GM12878 (cell line): ENCODE data around the gene NPRL2. TPM values are rescaled to one million over a fixed set of nuclear protein-coding genes. Genes with fewer than 3 reads are reported as not detected.

Source experiments
- ATAC-seq: fragments of 200-7000 bp; cut with Tn5 transposase; 3 replicates; pipeline ENCODE4 v1.9.1; 2020; ENCODE audit warnings: mild to moderate bottlenecking, moderate library complexity
- BruUV-seq: library from RNA; stranded (reverse); fragments of 400-500 nt; replicated peaks from 2 replicates; lab custom pipeline; 2021; lab: Mats Ljungman, UMichigan
- CTCF ChIA-PET: fragments of 300-600 bp; sonication (Branson Sonifier 250); formaldehyde crosslinking; extraction: SDS; loops from one replicate; lab custom pipeline; 2021; ENCODE audit warnings: inconsistent platforms; lab: Yijun Ruan, JAX
- POLR2A ChIA-PET: fragments of 350-600 bp; formaldehyde crosslinking; extraction: SDS; loops from one replicate; lab custom pipeline; 2021; ENCODE audit warnings: inconsistent platforms; lab: Charles Lee
- RAD21 ChIA-PET: fragments of 300-600 bp; sonication (Branson Sonifier 250); formaldehyde crosslinking; loops from one replicate; lab custom pipeline; 2023; ENCODE audit warnings: antibody characterized with exemption; ENCODE audit not compliant: unreplicated experiment; lab: Charles Lee
- SMC1A ChIA-PET: fragments of 300-600 bp; sonication (Branson Sonifier 250); formaldehyde crosslinking; loops from one replicate; lab custom pipeline; 2023; ENCODE audit not compliant: unreplicated experiment, uncharacterized antibody; lab: Charles Lee
- DNase-seq: peaks from one replicate; pipeline ENCODE4 v3.0.0-alpha.2; 2011; ENCODE audit warnings: low read depth, low spot score
- FAIRE-seq: peaks from 3 replicates; lab custom pipeline; 2011; peaks lifted over from hg19 to GRCh38; lab: Jason Lieb, UNC
- H2AFZ ChIP-seq: 2 replicates; pipeline ENCODE4 v1.6.0; 2011; ENCODE audit warnings: low read depth, low read length, control low read depth; ENCODE audit not compliant: control insufficient read depth
- H3K27ac ChIP-seq: 2 replicates; pipeline ENCODE4 v1.5.1; 2011; ENCODE audit warnings: control low read depth; ENCODE audit not compliant: control insufficient read depth, insufficient read depth
- H3K27me3 ChIP-seq, 2 experiments: replicated peaks in 1 of 2; 2 replicates each; pipeline versions ENCODE4 v1.6.0 to v1.6.1; 2011; ENCODE audit warnings: low read length in 1 of 2; ENCODE audit not compliant: control insufficient read depth in 2 of 2, insufficient read depth in 2 of 2
- H3K36me3 ChIP-seq, 2 experiments: 2 replicates each; pipeline ENCODE4 v1.5.1; 2011; ENCODE audit warnings: low read length in 1 of 2; ENCODE audit not compliant: control insufficient read depth in 2 of 2, insufficient read depth in 2 of 2
- H3K4me1 ChIP-seq: 2 replicates; pipeline ENCODE4 v1.6.1; 2011; ENCODE audit warnings: mild to moderate bottlenecking, low read length, moderate library complexity, mixed read lengths; ENCODE audit not compliant: control insufficient read depth, insufficient read depth
- H3K4me2 ChIP-seq: 2 replicates; pipeline ENCODE4 v1.6.0; 2011; ENCODE audit warnings: control low read depth; ENCODE audit not compliant: control insufficient read depth, insufficient read depth
- H3K4me3 ChIP-seq: fragments of 200-600 bp; sonication (generic); 2 replicates; pipeline ENCODE4 v1.5.1; 2016
- H3K79me2 ChIP-seq: 2 replicates; pipeline ENCODE4 v1.6.0; 2011; ENCODE audit warnings: low read length; ENCODE audit not compliant: control insufficient read depth, insufficient read depth
- H3K9ac ChIP-seq: 2 replicates; pipeline ENCODE4 v1.8.0; 2011; ENCODE audit warnings: low read length, control low read depth, mixed read lengths; ENCODE audit not compliant: control insufficient read depth, insufficient read depth
- H3K9me3 ChIP-seq: replicated peaks from 3 replicates; pipeline ENCODE4 v1.5.1; 2011; ENCODE audit warnings: mild to moderate bottlenecking, low read length; ENCODE audit not compliant: control insufficient read depth, insufficient read depth
- H4K20me1 ChIP-seq: 2 replicates; pipeline ENCODE4 v1.6.0; 2011; ENCODE audit not compliant: control insufficient read depth, insufficient read depth
- ASH2L ChIP-seq: fragments of 300-600, 200-600 bp; sonication (generic); IDR thresholded peaks from 2 replicates; pipeline ENCODE4 v1.6.1; 2017; ENCODE audit warnings: low read depth, mild to moderate bottlenecking, borderline replicate concordance
- MTA2 ChIP-seq: fragments of 450-650 bp; IDR thresholded peaks from 2 replicates; pipeline ENCODE4 v1.6.1; 2016; ENCODE audit warnings: low read depth, mild to moderate bottlenecking, moderate library complexity
- POLR2A ChIP-seq: IDR thresholded peaks from 2 replicates; pipeline ENCODE4 v1.6.1; 2011; ENCODE audit warnings: low read depth, mild to moderate bottlenecking, low read length
- WGBS: methylation state at CpG from one replicate; pipeline ENCODE4 v1.1.6; 2016; ENCODE audit warnings: low lambda C conversion rate; ENCODE audit not compliant: insufficient replicate concordance, insufficient coverage; ENCODE audit errors: missing lambda C conversion rate; 5-methylcytosine and 5-hydroxymethylcytosine counted together
- in situ Hi-C: fragments of 300-500 bp; cut with MboI; formaldehyde crosslinking; loops from 9 replicates; pipeline ENCODE4 v1.14.3; 2018; ENCODE audit warnings: mixed read lengths
- intact Hi-C: fragments of 100-400 bp; cut with micrococcal nuclease; formaldehyde crosslinking; loops from one replicate; pipeline ENCODE4 v1.14.2; 2022; ENCODE audit not compliant: unreplicated experiment
- polyA plus RNA-seq, 11 experiments: library from polyadenylated mRNA; depleted of rRNA in 4 of 11; unstranded in 6 of 11; stranded (reverse) in 5 of 11; fragments of >200 nt; fragmentation: Nextera tagmentation in 4 of 11; fragmentation: Illumina TruSeq in 1 of 11; extraction: Ambion mirVana in 4 of 11; extraction: Trizol in 1 of 11; gene quantifications; 1 replicate in 1 of 11; 2 replicates in 10 of 11; pipeline versions ENCODE4 v1.2.1 to v1.2.3, GENCODE V29; 2011 to 2016; ENCODE audit warnings: inconsistent platforms in 2 of 11, missing spikeins in 2 of 11, low read depth in 1 of 11
- total RNA-seq, 4 experiments: library from RNA; depleted of rRNA in 3 of 4; stranded (reverse); fragments of >200 nt in 3 of 4; fragmentation: Illumina TruSeq in 1 of 4; extraction: Trizol in 1 of 4; gene quantifications; 2 replicates each; pipeline versions ENCODE4 v1.2.1 to v1.2.3, GENCODE V29; 2013 to 2021
- TF ChIP-seq, protein P1 (sequence below): fragments of 450-650 bp; IDR thresholded peaks from 2 replicates; pipeline ENCODE4 v1.6.1; 2017; ENCODE audit warnings: antibody characterized with exemption, mild to moderate bottlenecking, moderate library complexity
- TF ChIP-seq, protein P2 (sequence below): fragments of 450-650 bp; IDR thresholded peaks from 2 replicates; pipeline ENCODE4 v1.6.1; 2017; ENCODE audit warnings: mild to moderate bottlenecking

NPRL2 gene
- total and polyA plus RNA-seq, 10 of the 15 experiments (the other 5 are each of a cell fraction or from before 2014, with no cell fraction given): 17.8 to 54.2 (median 32.9) TPM

DNA sequence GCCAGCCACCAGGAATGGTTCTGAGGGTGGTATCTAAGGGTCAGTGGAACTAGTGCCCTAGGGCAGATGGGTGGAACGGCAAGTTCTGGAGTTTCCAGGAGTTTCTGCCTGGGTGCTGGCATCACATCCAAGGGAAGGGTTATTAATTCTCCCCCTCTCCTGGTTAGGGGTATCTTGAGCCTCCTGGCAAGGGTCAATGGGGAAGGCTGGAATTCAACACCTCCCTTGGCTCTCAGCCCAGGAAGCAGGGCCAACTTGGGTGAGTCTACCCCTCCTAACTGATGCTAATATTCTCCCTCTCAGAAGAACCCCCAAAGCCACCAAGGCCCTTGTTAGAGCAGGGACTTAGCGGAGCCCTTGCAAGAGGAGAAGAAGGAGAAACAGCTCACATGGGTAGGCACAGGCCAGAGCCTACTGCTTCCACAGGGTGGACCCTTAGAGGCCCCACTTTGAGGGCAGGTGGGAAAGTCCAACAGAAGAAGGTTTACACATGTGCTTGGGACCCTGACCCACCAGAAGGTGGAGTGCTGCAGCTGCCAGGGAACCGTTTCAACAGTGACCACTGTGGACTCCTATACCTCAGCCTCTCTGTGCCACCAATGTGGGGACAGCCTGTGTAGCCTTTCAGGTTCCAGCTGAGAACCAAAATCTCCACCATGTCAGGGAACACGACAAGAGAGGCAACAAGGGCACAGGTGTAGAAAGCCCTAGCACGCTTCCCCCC lies 5.4 kb upstream of the NPRL2 start (continued):
- TF ChIP-seq, protein P1, sequence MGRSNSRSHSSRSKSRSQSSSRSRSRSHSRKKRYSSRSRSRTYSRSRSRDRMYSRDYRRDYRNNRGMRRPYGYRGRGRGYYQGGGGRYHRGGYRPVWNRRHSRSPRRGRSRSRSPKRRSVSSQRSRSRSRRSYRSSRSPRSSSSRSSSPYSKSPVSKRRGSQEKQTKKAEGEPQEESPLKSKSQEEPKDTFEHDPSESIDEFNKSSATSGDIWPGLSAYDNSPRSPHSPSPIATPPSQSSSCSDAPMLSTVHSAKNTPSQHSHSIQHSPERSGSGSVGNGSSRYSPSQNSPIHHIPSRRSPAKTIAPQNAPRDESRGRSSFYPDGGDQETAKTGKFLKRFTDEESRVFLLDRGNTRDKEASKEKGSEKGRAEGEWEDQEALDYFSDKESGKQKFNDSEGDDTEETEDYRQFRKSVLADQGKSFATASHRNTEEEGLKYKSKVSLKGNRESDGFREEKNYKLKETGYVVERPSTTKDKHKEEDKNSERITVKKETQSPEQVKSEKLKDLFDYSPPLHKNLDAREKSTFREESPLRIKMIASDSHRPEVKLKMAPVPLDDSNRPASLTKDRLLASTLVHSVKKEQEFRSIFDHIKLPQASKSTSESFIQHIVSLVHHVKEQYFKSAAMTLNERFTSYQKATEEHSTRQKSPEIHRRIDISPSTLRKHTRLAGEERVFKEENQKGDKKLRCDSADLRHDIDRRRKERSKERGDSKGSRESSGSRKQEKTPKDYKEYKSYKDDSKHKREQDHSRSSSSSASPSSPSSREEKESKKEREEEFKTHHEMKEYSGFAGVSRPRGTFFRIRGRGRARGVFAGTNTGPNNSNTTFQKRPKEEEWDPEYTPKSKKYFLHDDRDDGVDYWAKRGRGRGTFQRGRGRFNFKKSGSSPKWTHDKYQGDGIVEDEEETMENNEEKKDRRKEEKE: no peak
- TF ChIP-seq, all 136 proteins: peak for 0

DNA sequence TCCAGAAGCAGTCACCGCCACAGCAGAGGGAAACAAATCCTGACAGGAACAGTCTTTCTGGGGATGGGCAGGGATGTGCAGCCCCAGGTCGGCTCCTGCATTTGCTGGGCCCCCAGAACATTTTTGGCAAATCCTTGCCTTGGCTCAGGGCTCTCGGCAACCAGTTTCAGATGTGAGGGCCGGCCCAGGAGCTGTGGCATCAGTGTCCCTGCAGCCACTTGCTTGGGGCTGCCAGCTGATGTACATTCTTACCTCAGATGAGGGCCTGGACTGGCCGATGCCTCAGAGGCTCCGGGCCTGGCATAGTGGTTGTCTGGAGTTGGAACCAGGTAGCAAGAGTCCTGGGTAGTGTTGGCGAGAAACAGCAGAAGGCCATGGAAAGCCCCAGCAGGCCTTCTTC lies 4.3 kb upstream of the NPRL2 start:
- TF ChIP-seq POLR2A (0 out of 2 replicates have a peak, but pooled peaks have one; percentile 7), ASH2L (no peak), MTA2 (no peak)
- TF ChIP-seq, protein P2, sequence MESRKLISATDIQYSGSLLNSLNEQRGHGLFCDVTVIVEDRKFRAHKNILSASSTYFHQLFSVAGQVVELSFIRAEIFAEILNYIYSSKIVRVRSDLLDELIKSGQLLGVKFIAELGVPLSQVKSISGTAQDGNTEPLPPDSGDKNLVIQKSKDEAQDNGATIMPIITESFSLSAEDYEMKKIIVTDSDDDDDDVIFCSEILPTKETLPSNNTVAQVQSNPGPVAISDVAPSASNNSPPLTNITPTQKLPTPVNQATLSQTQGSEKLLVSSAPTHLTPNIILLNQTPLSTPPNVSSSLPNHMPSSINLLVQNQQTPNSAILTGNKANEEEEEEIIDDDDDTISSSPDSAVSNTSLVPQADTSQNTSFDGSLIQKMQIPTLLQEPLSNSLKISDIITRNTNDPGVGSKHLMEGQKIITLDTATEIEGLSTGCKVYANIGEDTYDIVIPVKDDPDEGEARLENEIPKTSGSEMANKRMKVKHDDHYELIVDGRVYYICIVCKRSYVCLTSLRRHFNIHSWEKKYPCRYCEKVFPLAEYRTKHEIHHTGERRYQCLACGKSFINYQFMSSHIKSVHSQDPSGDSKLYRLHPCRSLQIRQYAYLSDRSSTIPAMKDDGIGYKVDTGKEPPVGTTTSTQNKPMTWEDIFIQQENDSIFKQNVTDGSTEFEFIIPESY: no peak
- H3K36me3 ChIP-seq: peaks cover 8 to 26% of the 10 kb centered on the region in 2 experiments; a peak in 2 of 4 replicates
- no peak overlapping the region for H3K4me3 ChIP-seq
- H3K4me1 ChIP-seq: peaks cover 27% of the 10 kb centered on the region
- FAIRE-seq (no peak), DNase-seq (no peak), ATAC-seq (no peak)
- ChIA-PET POLR2A (no interaction called here), SMC1A (interaction anchor here (0.5 to 1.1 kb wide), 3 partner anchors 16 to 1033 kb away, joined by 3 read pairs; no protein-coding TSS in a partner anchor), CTCF (interaction anchor here (0.8 to 2.7 kb wide), 2 partner anchors 10 to 188 kb away, joined by 3 to 12 read pairs; partner anchors contain the start of gene ZMYND10), RAD21 (no interaction called here)
- no peak overlapping the region for H3K4me2 ChIP-seq
- in situ Hi-C loops (loop anchor here (10.0 kb wide), 1 partner anchor 1030 kb away; the partner anchor contains the start of gene MANF), intact Hi-C loops (no loop called here)
- H3K27ac ChIP-seq: no peak overlapping the region
- H2AFZ ChIP-seq: no peak overlapping the region
- H3K9ac ChIP-seq: no peak overlapping the region
- no peaks in the 10 kb centered on the region for H3K9me3 ChIP-seq
- no peaks in the 10 kb centered on the region for H3K27me3 ChIP-seq
- 80% methylated on average over 7 of the region's 7 CpGs for WGBS
- no TSS peak for BruUV-seq
- peaks cover 2% of the 10 kb centered on the region; the same call in 1 of the 2 replicates for H4K20me1 ChIP-seq
- H3K79me2 ChIP-seq: peaks cover 48% of the 10 kb centered on the region
